H1 (cell line): Measurements from ENCODE around the gene STK40. TPM values are rescaled to one million over a fixed set of nuclear protein-coding genes. Genes with fewer than 3 reads are reported as not detected.

Experiments used
- CTCF ChIA-PET: fragments of 300-600 bp; sonication (Branson Sonifier 250); formaldehyde crosslinking; loops from one replicate; lab custom pipeline; 2021; ENCODE audit not compliant: partially characterized antibody; lab: Charles Lee
- POLR2A ChIA-PET: fragments of 300-600 bp; sonication (Branson Sonifier 250); formaldehyde crosslinking; loops from one replicate; lab custom pipeline; 2021; ENCODE audit warnings: inconsistent platforms; ENCODE audit not compliant: partially characterized antibody; lab: Charles Lee
- DNase-seq, 2 experiments: peaks; one replicate each; pipeline versions ENCODE4 v3.0.0 to v3.0.0-alpha.2; 2010 to 2022; ENCODE audit warnings: low spot score in 2 of 2, low read depth in 1 of 2, mixed read lengths in 1 of 2
- FAIRE-seq: peaks from 2 replicates; lab custom pipeline; 2011; peaks lifted over from hg19 to GRCh38; lab: Jason Lieb, UNC
- H2AFZ ChIP-seq: 2 replicates; pipeline ENCODE4 v1.8.1; 2012; ENCODE audit warnings: low read length, inconsistent platforms
- H2AK5ac ChIP-seq: 2 replicates; pipeline ENCODE4 v1.6.1; 2013; ENCODE audit warnings: low read depth, low read length
- H2BK120ac ChIP-seq: replicated peaks from 2 replicates; pipeline ENCODE3; 2013; ENCODE audit warnings: low read depth, low read length, inconsistent platforms
- H2BK12ac ChIP-seq: 2 replicates; pipeline ENCODE4 v1.6.1; 2013; ENCODE audit warnings: low read depth, low read length
- H2BK15ac ChIP-seq: 2 replicates; pipeline ENCODE4 v1.6.1; 2013; ENCODE audit warnings: low read length
- H2BK20ac ChIP-seq: 2 replicates; pipeline ENCODE4 v1.6.1; 2013; ENCODE audit warnings: low read length
- H2BK5ac ChIP-seq: 2 replicates; pipeline ENCODE4 v1.6.1; 2013; ENCODE audit warnings: low read depth, low read length
- H3K14ac ChIP-seq: 2 replicates; pipeline ENCODE4 v1.6.1; 2013; ENCODE audit warnings: inconsistent platforms; ENCODE audit not compliant: insufficient read length
- H3K18ac ChIP-seq: 2 replicates; pipeline ENCODE4 v1.6.1; 2013; ENCODE audit warnings: low read length; ENCODE audit errors: extremely low read depth
- H3K23ac ChIP-seq: 2 replicates; pipeline ENCODE4 v1.6.1; 2013; ENCODE audit warnings: inconsistent platforms; ENCODE audit not compliant: insufficient read length
- H3K23me2 ChIP-seq: 2 replicates; pipeline ENCODE4 v1.6.1; 2013; ENCODE audit warnings: low read depth, low read length
- H3K27ac ChIP-seq: 2 replicates; pipeline ENCODE4 v1.6.1; 2011; ENCODE audit warnings: low read depth, low read length, inconsistent platforms
- H3K27me3 ChIP-seq, 4 experiments: replicated peaks in 1 of 4; 1 replicate in 1 of 4; 2 replicates in 3 of 4; pipeline versions ENCODE4 v1.6.1 to v1.8.1; 2011 to 2013; ENCODE audit warnings: low read length in 3 of 4, mild to moderate bottlenecking in 3 of 4, inconsistent platforms in 2 of 4, mixed read lengths in 2 of 4, moderate library complexity in 1 of 4; ENCODE audit not compliant: control insufficient read depth in 3 of 4, insufficient read depth in 3 of 4; ENCODE audit errors: extremely low read depth in 1 of 4
- H3K36me3 ChIP-seq, 4 experiments: 2 replicates each; pipeline versions ENCODE4 v1.6.1 to v1.8.1; 2011 to 2013; ENCODE audit warnings: mild to moderate bottlenecking in 4 of 4, low read length in 3 of 4, moderate library complexity in 2 of 4, control low read depth in 1 of 4, inconsistent platforms in 1 of 4; ENCODE audit not compliant: insufficient read depth in 4 of 4, control insufficient read depth in 2 of 4
- H3K4ac ChIP-seq: replicated peaks from 2 replicates; pipeline ENCODE3; 2013; ENCODE audit warnings: low read length, low read depth, mixed read lengths, inconsistent platforms; ENCODE audit not compliant: insufficient read length
- H3K4me1 ChIP-seq, 4 experiments: replicated peaks in 1 of 4; 1 replicate in 1 of 4; 2 replicates in 3 of 4; pipeline versions ENCODE4 v1.6.1 to v1.8.1; 2011 to 2013; ENCODE audit warnings: low read length in 3 of 4, inconsistent platforms in 2 of 4, mixed read lengths in 1 of 4; ENCODE audit not compliant: insufficient read depth in 4 of 4, control insufficient read depth in 3 of 4
- H3K4me2 ChIP-seq, 2 experiments: 2 replicates each; pipeline versions ENCODE4 v1.6.1 to v1.8.1; 2011 to 2013; ENCODE audit warnings: low read depth in 2 of 2, low read length in 2 of 2, control low read depth in 1 of 2, inconsistent platforms in 1 of 2, mild to moderate bottlenecking in 1 of 2; ENCODE audit not compliant: insufficient read depth in 1 of 2
- H3K4me3 ChIP-seq, 4 experiments: fragments of 200-600, 300-600 bp in 1 of 4; sonication (generic), shearing (Covaris generic), sonication (Bioruptor Twin) in 1 of 4; 2 replicates each; pipeline versions ENCODE4 v1.5.1 to v1.8.1; 2011 to 2016; ENCODE audit warnings: low read length in 4 of 4, low read depth in 3 of 4, control low read depth in 2 of 4, inconsistent platforms in 2 of 4, mild to moderate bottlenecking in 2 of 4, mixed read lengths in 1 of 4, moderate library complexity in 1 of 4; ENCODE audit not compliant: insufficient read depth in 2 of 4; ENCODE audit errors: extremely low read depth in 1 of 4
- H3K56ac ChIP-seq: replicated peaks from 2 replicates; pipeline ENCODE3; 2013; ENCODE audit warnings: low read depth, mild to moderate bottlenecking, mixed read lengths, low read length, inconsistent platforms; ENCODE audit not compliant: insufficient read length
- H3K79me1 ChIP-seq: 2 replicates; pipeline ENCODE4 v1.6.1; 2013; ENCODE audit warnings: low read depth, low read length, control low read depth
- H3K79me2 ChIP-seq, 2 experiments: 2 replicates each; pipeline versions ENCODE4 v1.6.1 to v1.8.1; 2012 to 2013; ENCODE audit warnings: low read length in 2 of 2, mild to moderate bottlenecking in 2 of 2, inconsistent platforms in 1 of 2; ENCODE audit not compliant: insufficient read depth in 2 of 2, control insufficient read depth in 1 of 2
- H3K9ac ChIP-seq, 4 experiments: replicated peaks in 1 of 4; 1 replicate in 1 of 4; 2 replicates in 3 of 4; pipeline versions ENCODE4 v1.6.1 to v1.8.1; 2011 to 2013; ENCODE audit warnings: low read depth in 3 of 4, low read length in 3 of 4, control low read depth in 2 of 4, mild to moderate bottlenecking in 2 of 4, moderate library complexity in 2 of 4, inconsistent platforms in 1 of 4; ENCODE audit errors: extremely low read depth in 1 of 4
- H3K9me3 ChIP-seq, 2 experiments: 2 replicates each; pipeline versions ENCODE4 v1.6.1 to v1.8.1; 2012 to 2013; ENCODE audit warnings: mild to moderate bottlenecking in 2 of 2, moderate library complexity in 2 of 2, control low read depth in 1 of 2, inconsistent platforms in 1 of 2, low read depth in 1 of 2, low read length in 1 of 2, mixed read lengths in 1 of 2; ENCODE audit not compliant: insufficient read depth in 2 of 2
- H4K20me1 ChIP-seq, 2 experiments: replicated peaks in 1 of 2; 2 replicates each; pipeline versions ENCODE3 to v1.8.1; 2011 to 2013; ENCODE audit warnings: inconsistent platforms in 2 of 2, low read length in 2 of 2, mild to moderate bottlenecking in 1 of 2; ENCODE audit not compliant: insufficient read depth in 2 of 2, control insufficient read depth in 1 of 2
- H4K5ac ChIP-seq: 2 replicates; pipeline ENCODE4 v1.6.1; 2013; ENCODE audit warnings: low read length, low read depth, mixed read lengths, inconsistent platforms; ENCODE audit not compliant: insufficient read length
- H4K8ac ChIP-seq: 2 replicates; pipeline ENCODE4 v1.8.0; 2013; ENCODE audit warnings: mild to moderate bottlenecking, moderate library complexity, low read length, inconsistent platforms; ENCODE audit not compliant: insufficient read depth; ENCODE audit errors: extremely low read depth
- H4K91ac ChIP-seq: replicated peaks from 2 replicates; pipeline ENCODE3; 2013; ENCODE audit warnings: low read length, mixed read lengths, inconsistent platforms; ENCODE audit not compliant: insufficient read length
- MAFK ChIP-seq: IDR thresholded peaks from 2 replicates; pipeline ENCODE4 v1.6.1; 2012; ENCODE audit warnings: low read depth, mild to moderate bottlenecking, improper control_type of control experiment, low read length
- SAP30 ChIP-seq: fragments of 300-600 bp; sonication (generic); IDR thresholded peaks from 2 replicates; pipeline ENCODE4 v1.7.1; 2012; ENCODE audit warnings: low read length, moderate library complexity, mild to moderate bottlenecking, inconsistent platforms; ENCODE audit not compliant: insufficient read depth, insufficient replicate concordance
- WGBS, 2 experiments: shearing (Covaris generic) in 1 of 2; methylation state at CpG; one replicate each; pipeline versions ENCODE4 v1.1.6 to v1.1.7; 2013 to 2015; ENCODE audit warnings: low lambda C conversion rate in 2 of 2, mixed read lengths in 2 of 2, inconsistent platforms in 1 of 2, low coverage in 1 of 2, missing lambda C conversion rate in 1 of 2; ENCODE audit not compliant: insufficient replicate concordance in 2 of 2, insufficient coverage in 1 of 2, insufficient read length in 1 of 2; ENCODE audit errors: extremely low coverage in 1 of 2, missing lambda C conversion rate in 1 of 2; 5-methylcytosine and 5-hydroxymethylcytosine counted together
- polyA plus RNA-seq, 7 experiments: library from polyadenylated mRNA; depleted of rRNA in 3 of 7; stranded (reverse) in 5 of 7; unstranded in 2 of 7; fragments of >200 nt in 5 of 7; fragments of 200-250 nt in 2 of 7; gene quantifications; 1 replicate in 5 of 7; 2 replicates in 1 of 7; 4 replicates in 1 of 7; pipeline versions ENCODE4 v1.2.1 to v1.2.3, GENCODE V29; 2011 to 2013; ENCODE audit warnings: missing spikeins in 2 of 7, mixed read lengths in 2 of 7
- total RNA-seq: library from RNA; stranded (reverse); fragmentation: NEBNext Ultra II Directional; extraction: Animal tissue kit (Norgen Biotek cat#: 25700); gene quantifications from 2 replicates; pipeline ENCODE4 v1.2.1, GENCODE V29; 2021

The STK40 gene
- total and polyA plus RNA-seq, 2 of the 8 experiments (the other 6 are each of a cell fraction or from before 2014, with no cell fraction given), result 13.6 to 28.6 TPM

GRCh38 chr1:36390411-36390810 lies 4.7 kb upstream of the STK40 start:
- Histone ChIP-seq H2BK120ac (no peak overlapping the region), H4K5ac (no peak overlapping the region), H3K18ac (no peak overlapping the region), H2BK12ac (no peak overlapping the region), H3K23ac (no peak overlapping the region), H4K8ac (no peak overlapping the region), H2AFZ (no peak overlapping the region), H2BK5ac (no peak overlapping the region)
- WGBS, 2 experiments, result 82% methylated on average over 2 of the region's 2 CpGs; no CpG with 5 or more reads in 1 of the 2 experiments
- no peak for TF ChIP-seq SAP30
- TF ChIP-seq MAFK, result no peak
- TF ChIP-seq, all 59 proteins: peak for 0
- Histone ChIP-seq H3K36me3 (peaks cover 6 to 24% (median 17%) of the 10 kb centered on the region in 4 experiments), H3K27me3 (no peaks in the 10 kb centered on the region), H3K4me3 (no peak overlapping the region), H3K14ac (no peak overlapping the region), H2BK15ac (no peak overlapping the region), H3K9me3 (no peaks in the 10 kb centered on the region), H3K27ac (no peak overlapping the region), H2AK5ac (no peak overlapping the region), H3K23me2 (peaks cover 6% of the 10 kb centered on the region; the same call in 1 of the 2 replicates), H3K56ac (no peak overlapping the region), H2BK20ac (no peak overlapping the region), H3K4me1 (peaks cover 6 to 14% (median 8%) of the 10 kb centered on the region in 4 experiments; a peak in 6 of 7 replicates), H3K79me2 (no peaks in the 10 kb centered on the region), H3K4me2 (no peak overlapping the region), H3K4ac (no peak overlapping the region), H3K9ac (no peak overlapping the region), H3K79me1 (peaks cover 5% of the 10 kb centered on the region; the same call in 1 of the 2 replicates), H4K20me1 (peaks cover 0 to 9% of the 10 kb centered on the region in 2 experiments), H4K91ac (no peak overlapping the region)
- ChIA-PET CTCF (interaction anchor here (0.6 to 1.7 kb wide), 6 partner anchors 10 to 865 kb away, joined by 3 to 5 read pairs (median 4); no protein-coding TSS in a partner anchor), POLR2A (no interaction called here)
- FAIRE-seq, result no peak
- DNase-seq, result no peak
